A549 (cell line): ENCODE measurements around the gene GSK3A. TPM values are rescaled to one million over a fixed set of nuclear protein-coding genes. Genes with fewer than 3 reads are reported as not detected.

Experiments
- ATAC-seq, 2 experiments: fragments of 200-7000 bp in 1 of 2; fragments of >200 bp in 1 of 2; cut with Nextera tagmentation in 1 of 2; cut with Tn5 transposase in 1 of 2; 3 replicates each; pipeline versions ENCODE4 v1.8.0 to v1.9.1; 2018 to 2020; ENCODE audit warnings: mild to moderate bottlenecking in 1 of 2, moderate library complexity in 1 of 2
- CTCF ChIA-PET: fragments of 300-600 bp; sonication (Branson Sonifier 250); formaldehyde crosslinking; extraction: SDS; loops from one replicate; lab custom pipeline; 2021; ENCODE audit warnings: antibody characterized with exemption, inconsistent platforms; lab: Yijun Ruan, JAX
- POLR2A ChIA-PET: fragments of 350-600 bp; formaldehyde crosslinking; extraction: SDS; loops from one replicate; lab custom pipeline; 2021; ENCODE audit warnings: antibody characterized with exemption, inconsistent platforms; lab: Yijun Ruan, JAX
- DNase-seq, 2 experiments: peaks; one replicate each; pipeline versions ENCODE4 v3.0.0 to v3.0.0-alpha.2; 2011 to 2016; ENCODE audit warnings: low read depth in 1 of 2, low spot score in 1 of 2
- FAIRE-seq: peaks from 2 replicates; lab custom pipeline; 2011; peaks lifted over from hg19 to GRCh38; lab: Jason Lieb, UNC
- H3K27ac ChIP-seq, 2 experiments: fragments of >200 bp; sonication (Bioruptor Twin); formaldehyde crosslinking; 3 replicates each; pipeline ENCODE4 v1.5.1; 2016 to 2017
- H3K4me1 ChIP-seq: fragments of >200 bp; sonication (Bioruptor Twin); formaldehyde crosslinking; 3 replicates; pipeline ENCODE4 v1.6.1; 2016
- H3K4me2 ChIP-seq: fragments of >200 bp; sonication (Bioruptor Twin); formaldehyde crosslinking; 3 replicates; pipeline ENCODE4 v1.6.1; 2016
- H3K4me3 ChIP-seq: fragments of >200 bp; sonication (Bioruptor Twin); formaldehyde crosslinking; 3 replicates; pipeline ENCODE4 v1.5.1; 2016
- H3K9me3 ChIP-seq: fragments of >200 bp; sonication (Bioruptor Twin); formaldehyde crosslinking; 3 replicates; pipeline ENCODE4 v1.6.1; 2016
- BHLHE40 ChIP-seq: IDR thresholded peaks from 2 replicates; pipeline ENCODE4 v1.6.1; 2012; ENCODE audit warnings: low read depth, low read length, inconsistent platforms
- CBX2 ChIP-seq: fragments of 200-600 bp; sonication (generic); IDR thresholded peaks from 2 replicates; pipeline ENCODE4 v1.6.1; 2016; ENCODE audit warnings: low read depth, mild to moderate bottlenecking, borderline replicate concordance
- CBX8 ChIP-seq: fragments of 200-600 bp; sonication (generic); IDR thresholded peaks from 2 replicates; pipeline ENCODE4 v1.6.1; 2016
- CEBPB ChIP-seq, 2 experiments: fragments of >200 bp in 1 of 2; sonication (Bioruptor Twin) in 1 of 2; formaldehyde crosslinking in 1 of 2; IDR thresholded peaks; 2 replicates each; pipeline ENCODE4 v1.6.1; 2012 to 2016
- E2F6 ChIP-seq: IDR thresholded peaks from 2 replicates; pipeline ENCODE4 v1.6.1; 2012; ENCODE audit warnings: low read depth, borderline replicate concordance
- EHMT2 ChIP-seq: fragments of 200-600 bp; sonication (generic); IDR thresholded peaks from 2 replicates; pipeline ENCODE4 v1.6.1; 2016; ENCODE audit warnings: antibody characterized with exemption, low read depth, mild to moderate bottlenecking, moderate library complexity
- ELK1 ChIP-seq: fragments of 150-350 bp; IDR thresholded peaks from 2 replicates; pipeline ENCODE4 v1.6.1; 2014; ENCODE audit warnings: low read depth, mild to moderate bottlenecking, low read length
- FOSL2 ChIP-seq, 2 experiments: fragments of 450-650 bp in 1 of 2; fragments of >200 bp in 1 of 2; sonication (Bioruptor Twin) in 1 of 2; formaldehyde crosslinking; IDR thresholded peaks; 2 replicates each; pipeline versions ENCODE4 v1.5.0 to v1.6.1; 2016 to 2020; ENCODE audit warnings: mild to moderate bottlenecking in 1 of 2, moderate library complexity in 1 of 2
- HDAC2 ChIP-seq: fragments of 200-600 bp; sonication (generic); IDR thresholded peaks from 2 replicates; pipeline ENCODE4 v1.6.1; 2016
- HMGXB4 ChIP-seq: fragments of 250-450 bp; sonication (Bioruptor Pico); IDR thresholded peaks from 2 replicates; pipeline ENCODE4 v1.5.0; 2021; ENCODE audit warnings: mild to moderate bottlenecking, moderate library complexity, borderline replicate concordance
- HOXB5 ChIP-seq: fragments of 250-450 bp; sonication (Bioruptor Pico); IDR thresholded peaks from 2 replicates; pipeline ENCODE4 v1.5.0; 2020; ENCODE audit warnings: mild to moderate bottlenecking, moderate library complexity
- JUNB ChIP-seq: fragments of >200 bp; sonication (Bioruptor Twin); formaldehyde crosslinking; IDR thresholded peaks from 2 replicates; pipeline ENCODE4 v1.6.1; 2016
- KDM1A ChIP-seq: fragments of 200-600 bp; sonication (generic); IDR thresholded peaks from 2 replicates; pipeline ENCODE4 v1.6.1; 2016; ENCODE audit warnings: low read depth, mild to moderate bottlenecking
- PHF8 ChIP-seq: fragments of 200-600 bp; sonication (generic); IDR thresholded peaks from 2 replicates; pipeline ENCODE4 v1.6.1; 2016; ENCODE audit warnings: low read depth, mild to moderate bottlenecking, antibody characterized with exemption, moderate library complexity, borderline replicate concordance
- REST ChIP-seq: fragments of 200-600 bp; sonication (generic); IDR thresholded peaks from 2 replicates; pipeline ENCODE4 v1.6.1; 2016; ENCODE audit warnings: antibody characterized with exemption, mild to moderate bottlenecking, moderate library complexity
- RNF2 ChIP-seq: fragments of 200-600 bp; sonication (generic); IDR thresholded peaks from 2 replicates; pipeline ENCODE4 v1.6.1; 2016; ENCODE audit warnings: low read depth, mild to moderate bottlenecking, antibody characterized with exemption, moderate library complexity, borderline replicate concordance
- TFCP2L1 ChIP-seq: fragments of 250-450 bp; sonication (Bioruptor Pico); IDR thresholded peaks from 2 replicates; pipeline ENCODE4 v1.5.0; 2021; ENCODE audit warnings: mild to moderate bottlenecking
- USF2 ChIP-seq: fragments of 450-650 bp; IDR thresholded peaks from 2 replicates; pipeline ENCODE4 v1.6.1; 2014; ENCODE audit warnings: antibody characterized with exemption
- ZFP36 ChIP-seq: fragments of 450-650 bp; IDR thresholded peaks from 2 replicates; pipeline ENCODE4 v1.6.1; 2014; ENCODE audit warnings: borderline replicate concordance; ENCODE audit not compliant: partially characterized antibody
- WGBS: methylation state at CpG from one replicate; pipeline ENCODE4 v1.1.6; 2017; ENCODE audit errors: missing lambda C conversion rate; 5-methylcytosine and 5-hydroxymethylcytosine counted together
- polyA plus RNA-seq, 4 experiments: library from polyadenylated mRNA; depleted of rRNA in 3 of 4; stranded (reverse); fragments of >200 nt; fragmentation: RNase III in 1 of 4; extraction: RNeasy Plus Mini Kit Qiagen cat#74134 plus additional on column Dnase treatment in 1 of 4; gene quantifications; 2 replicates in 3 of 4; 3 replicates in 1 of 4; pipeline ENCODE4 v1.2.3, GENCODE V29; 2011 to 2017

Gene GSK3A
- polyA plus RNA-seq, 2 of the 4 experiments (the other 2 are of a cell fraction): 55.2 to 85.1 TPM

- no peak for TF ChIP-seq REST
Observed at GRCh38 chr19:42199440-42200115, 42.8 kb downstream of the GSK3A start (continued).

GRCh38 chr19:42198676-42199439 is 43.5 kb downstream of the GSK3A start:
- H3K4me2 ChIP-seq: no peak overlapping the region
- H3K4me3 ChIP-seq: no peak overlapping the region
- 0 out of 2 replicates have a peak, but pooled peaks have one; percentile 15 for TF ChIP-seq USF2
- no peak for TF ChIP-seq EHMT2
- FAIRE-seq (no peak), DNase-seq (no peak), ATAC-seq (no peak; a peak in 1 of 6 replicates)
- ChIA-PET CTCF (interaction anchor here (0.6 to 13.0 kb wide), 10 partner anchors 15 to 122 kb away, joined by 3 to 136 read pairs (median 3); partner anchors contain the start of gene POU2F2), POLR2A (no interaction called here)
- H3K4me1 ChIP-seq: no peaks in the 10 kb centered on the region
- 90% methylated on average over 7 of the region's 7 CpGs for WGBS
- no peak overlapping the region for H3K27ac ChIP-seq
- no peaks in the 10 kb centered on the region; the same call in 2 of the 3 replicates for H3K9me3 ChIP-seq

GRCh38 chr19:42197375-42197817 is 45.0 kb downstream of the GSK3A start:
- no peak overlapping the region for H3K4me3 ChIP-seq
- H3K9me3 ChIP-seq: peaks cover 7% of the 10 kb centered on the region
- ATAC-seq (peak in 1 of 2 experiments; percentile 9; a peak in 1 of 6 replicates), FAIRE-seq (no peak)
- H3K27ac ChIP-seq: no peak overlapping the region
- peaks cover 2% of the 10 kb centered on the region for H3K4me1 ChIP-seq
- POLR2A ChIA-PET: no interaction called here
- H3K4me2 ChIP-seq: no peak overlapping the region
- TF ChIP-seq HDAC2 (no peak), ZFP36 (no peak), TFCP2L1 (CRISPR knock-in tag) (no peak), JUNB (no peak), RNF2 (no peak), HOXB5 (CRISPR knock-in tag) (no peak), ELK1 (no peak), USF2 (no peak), E2F6 (no peak), HMGXB4 (no peak), CBX2 (no peak), BHLHE40 (no peak), CBX8 (no peak), CEBPB (IDR thresholded peaks at IDR 0.05) (no peak), FOSL2 (IDR thresholded peaks at IDR 0.05) (no peak), FOSL2 (CRISPR knock-in tag; IDR thresholded peaks at IDR 0.05) (no peak), PHF8 (no peak), KDM1A (no peak)
- TF ChIP-seq, all 56 proteins: peak for 0
- CTCF ChIA-PET: interaction anchor here (0.7 to 13.0 kb wide), 7 partner anchors 9 to 114 kb away, joined by 3 to 136 read pairs (median 7); no protein-coding TSS in a partner anchor
- WGBS: 69% methylated on average over 5 of the region's 5 CpGs
- no peak for DNase-seq
